IPS-20b (cell line): Measurements from ENCODE around the gene WARS2.

Source experiments
- H3K27ac ChIP-seq: one replicate; pipeline ENCODE4 v1.5.1; 2013; ENCODE audit warnings: low read length
- H3K27me3 ChIP-seq: 2 replicates; pipeline ENCODE4 v1.6.1; 2013; ENCODE audit warnings: mild to moderate bottlenecking, low read length, inconsistent platforms; ENCODE audit not compliant: insufficient read depth
- H3K36me3 ChIP-seq: 2 replicates; pipeline ENCODE4 v1.6.1; 2013; ENCODE audit warnings: low read depth, mild to moderate bottlenecking, inconsistent platforms, low read length, moderate library complexity; ENCODE audit not compliant: insufficient read depth
- H3K4me1 ChIP-seq: 2 replicates; pipeline ENCODE4 v1.6.1; 2013; ENCODE audit warnings: mild to moderate bottlenecking, control low read depth, inconsistent platforms, low read length, moderate library complexity; ENCODE audit not compliant: insufficient read depth
- H3K4me3 ChIP-seq: 2 replicates; pipeline ENCODE4 v1.5.1; 2013; ENCODE audit warnings: mild to moderate bottlenecking, low read length, inconsistent platforms
- H3K9ac ChIP-seq: 2 replicates; pipeline ENCODE4 v1.6.1; 2013; ENCODE audit warnings: low read depth, mild to moderate bottlenecking, inconsistent platforms, low read length, moderate library complexity
- H3K9me3 ChIP-seq: 2 replicates; pipeline ENCODE4 v1.6.1; 2013; ENCODE audit warnings: mild to moderate bottlenecking, low read depth, low read length, inconsistent platforms; ENCODE audit not compliant: insufficient read depth

The WARS2 gene

DNA sequence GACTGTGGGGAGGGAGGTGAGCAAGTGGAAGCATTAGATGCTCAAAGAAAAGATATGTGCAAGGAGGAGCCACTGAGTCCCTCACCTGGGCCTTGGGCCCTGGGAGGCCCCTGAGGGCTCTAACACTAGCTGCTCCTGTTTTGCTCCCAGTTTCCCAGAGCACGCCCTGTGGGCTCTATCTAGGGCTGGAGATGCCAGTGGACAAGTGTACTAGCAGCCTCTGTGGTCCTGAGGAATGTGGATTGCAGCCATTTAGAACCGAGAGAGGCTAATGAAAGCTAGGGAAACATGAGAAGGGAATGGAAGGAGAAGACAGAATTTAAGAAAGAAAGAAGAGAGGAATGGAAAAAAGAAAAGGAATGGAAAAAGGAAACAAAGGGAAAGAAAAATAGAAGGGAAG lies 142.3 kb downstream of the WARS2 start:
- peaks cover 98% of the 10 kb centered on the region; the same call in 1 of the 2 replicates for H3K27me3 ChIP-seq
- no peak overlapping the region for H3K27ac ChIP-seq
- no peaks in the 10 kb centered on the region for H3K9me3 ChIP-seq
- H3K4me1 ChIP-seq = no peaks in the 10 kb centered on the region
- no peak overlapping the region for H3K9ac ChIP-seq
- H3K4me3 ChIP-seq = no peak overlapping the region
- H3K36me3 ChIP-seq = no peaks in the 10 kb centered on the region

DNA sequence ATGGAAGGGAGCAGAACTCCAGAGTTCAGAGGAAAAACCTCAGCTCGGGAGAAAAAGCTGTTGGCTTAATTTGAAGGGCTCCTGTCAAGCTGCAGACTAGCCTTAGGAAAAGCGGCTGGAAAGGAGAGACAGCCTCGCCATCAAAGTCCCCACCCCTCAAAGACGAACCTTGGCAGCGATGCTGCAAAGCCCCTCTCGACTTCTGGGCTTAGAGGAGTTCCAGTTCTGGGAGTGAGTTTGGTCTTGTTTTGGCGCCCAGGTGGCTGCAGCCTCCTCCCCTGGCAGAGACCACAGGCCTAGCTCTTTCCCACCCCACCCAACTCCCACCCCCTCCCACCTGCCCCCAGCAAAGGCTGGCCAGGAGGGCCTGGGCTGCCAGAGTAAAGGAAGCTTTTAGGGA lies 143.2 kb downstream of the WARS2 start:
- no peak overlapping the region for H3K27ac ChIP-seq
- H3K36me3 ChIP-seq = no peaks in the 10 kb centered on the region
- no peaks in the 10 kb centered on the region for H3K9me3 ChIP-seq
- H3K4me1 ChIP-seq = no peaks in the 10 kb centered on the region
- no peak overlapping the region for H3K9ac ChIP-seq
- H3K27me3 ChIP-seq = peaks cover 98% of the 10 kb centered on the region; the same call in 1 of the 2 replicates
- H3K4me3 ChIP-seq = no peak overlapping the region

DNA sequence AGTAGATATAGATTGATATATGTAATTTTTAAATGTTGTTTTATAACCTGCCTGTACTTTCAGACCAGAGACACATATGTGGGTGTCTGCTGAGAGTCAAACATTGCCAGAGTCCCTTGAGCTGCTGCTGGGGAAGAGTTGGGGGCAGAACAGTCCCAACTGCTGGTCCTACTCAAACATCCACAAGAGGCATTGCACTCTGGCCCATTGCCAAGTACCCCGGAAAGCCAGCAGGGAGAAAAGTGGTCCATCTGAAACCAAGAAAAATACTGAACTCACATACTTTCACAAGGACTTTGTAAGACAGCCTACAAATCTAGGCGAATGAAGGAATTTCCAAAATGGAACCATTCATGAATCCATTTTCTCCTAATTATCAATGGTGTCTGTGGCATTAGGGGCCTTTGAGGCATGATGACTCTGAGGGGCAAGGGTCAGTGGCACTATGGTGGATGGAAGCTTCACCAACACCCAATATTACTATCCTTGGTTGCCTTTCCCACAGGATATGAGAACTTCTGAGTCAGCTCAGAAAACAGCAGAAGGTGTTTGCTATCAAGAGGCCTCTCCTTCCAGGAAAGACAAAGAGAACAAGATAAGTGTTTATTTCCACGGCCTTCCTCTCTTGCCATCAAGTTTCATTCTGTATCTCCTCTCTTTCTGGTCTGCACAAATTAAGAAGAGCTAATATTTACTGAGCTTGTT lies 145.0 kb downstream of the WARS2 start:
- no peaks in the 10 kb centered on the region for H3K9me3 ChIP-seq
- no peaks in the 10 kb centered on the region for H3K36me3 ChIP-seq
- no peak overlapping the region for H3K27ac ChIP-seq
- H3K4me3 ChIP-seq = no peak overlapping the region
- no peak overlapping the region for H3K9ac ChIP-seq
- H3K27me3 ChIP-seq = peaks cover 100% of the 10 kb centered on the region
- H3K4me1 ChIP-seq = peaks cover 2% of the 10 kb centered on the region; the same call in 1 of the 2 replicates

DNA sequence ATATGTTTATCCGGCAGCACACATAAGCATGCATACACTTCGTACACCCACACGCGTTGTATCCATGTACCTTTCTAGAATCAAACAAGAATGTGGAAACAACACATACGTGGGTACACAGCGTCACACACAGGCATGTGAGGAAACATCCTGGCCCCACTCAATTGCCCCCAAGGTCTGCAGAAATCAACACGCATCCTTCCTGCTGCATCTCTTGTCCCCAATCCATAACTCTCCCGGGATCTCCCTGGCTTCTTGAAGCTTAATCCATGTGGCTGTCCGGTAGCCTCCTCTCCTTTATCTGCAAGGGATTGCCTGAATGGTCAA lies 146.8 kb downstream of the WARS2 start:
- no peak overlapping the region for H3K4me3 ChIP-seq
- no peaks in the 10 kb centered on the region for H3K9me3 ChIP-seq
- no peak overlapping the region for H3K27ac ChIP-seq
- H3K4me1 ChIP-seq = peaks cover 17% of the 10 kb centered on the region; the same call in 1 of the 2 replicates
- peaks cover 100% of the 10 kb centered on the region for H3K27me3 ChIP-seq
- H3K36me3 ChIP-seq = no peaks in the 10 kb centered on the region
- H3K9ac ChIP-seq = no peak overlapping the region

DNA sequence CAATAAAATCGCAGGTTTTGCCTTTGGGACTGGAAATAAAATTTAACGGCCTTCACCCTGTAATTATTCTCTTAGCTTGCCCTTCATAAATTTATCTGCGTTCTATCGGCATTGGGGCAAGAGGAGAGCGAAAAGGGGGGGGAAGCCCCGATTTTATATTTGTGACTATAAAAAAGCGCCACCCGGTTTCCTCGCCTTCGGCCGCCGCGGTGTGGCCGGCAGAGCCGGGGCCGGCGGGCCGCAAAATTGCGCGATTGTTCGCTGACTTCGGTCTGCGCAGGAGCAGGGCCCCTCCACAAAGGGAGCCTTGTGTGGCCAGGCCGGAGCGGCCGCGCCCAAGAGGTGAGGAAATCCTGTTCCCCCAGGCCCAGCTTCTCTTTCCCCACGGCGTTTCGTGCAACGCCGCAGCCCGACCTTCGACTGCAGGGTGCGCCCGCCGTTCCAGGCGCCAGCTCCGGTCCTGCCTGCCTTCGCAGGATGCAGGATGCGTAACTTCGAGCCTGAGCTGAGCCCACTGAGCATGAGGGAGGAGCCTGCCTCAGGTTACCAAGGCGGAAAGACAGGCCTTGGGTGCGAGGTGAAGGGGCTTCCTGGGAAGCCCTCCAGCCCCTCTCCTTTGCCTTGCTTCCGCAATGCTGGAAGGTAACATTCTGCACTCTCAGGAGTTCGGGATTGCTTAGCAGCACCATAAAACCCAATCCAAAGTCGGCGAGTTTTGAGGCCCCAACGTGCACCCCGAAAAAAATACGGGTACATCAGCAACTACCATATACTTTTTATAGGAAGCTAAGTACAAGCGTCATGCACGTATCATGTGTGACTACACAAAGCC lies 147.4 kb downstream of the WARS2 start:
- no peaks in the 10 kb centered on the region for H3K36me3 ChIP-seq
- H3K27ac ChIP-seq = no peak overlapping the region
- peaks cover 20% of the 10 kb centered on the region; the same call in 1 of the 2 replicates for H3K4me1 ChIP-seq
- H3K9ac ChIP-seq = no peak overlapping the region
- no peak overlapping the region for H3K4me3 ChIP-seq
- H3K9me3 ChIP-seq = no peaks in the 10 kb centered on the region
- peaks cover 100% of the 10 kb centered on the region for H3K27me3 ChIP-seq

DNA sequence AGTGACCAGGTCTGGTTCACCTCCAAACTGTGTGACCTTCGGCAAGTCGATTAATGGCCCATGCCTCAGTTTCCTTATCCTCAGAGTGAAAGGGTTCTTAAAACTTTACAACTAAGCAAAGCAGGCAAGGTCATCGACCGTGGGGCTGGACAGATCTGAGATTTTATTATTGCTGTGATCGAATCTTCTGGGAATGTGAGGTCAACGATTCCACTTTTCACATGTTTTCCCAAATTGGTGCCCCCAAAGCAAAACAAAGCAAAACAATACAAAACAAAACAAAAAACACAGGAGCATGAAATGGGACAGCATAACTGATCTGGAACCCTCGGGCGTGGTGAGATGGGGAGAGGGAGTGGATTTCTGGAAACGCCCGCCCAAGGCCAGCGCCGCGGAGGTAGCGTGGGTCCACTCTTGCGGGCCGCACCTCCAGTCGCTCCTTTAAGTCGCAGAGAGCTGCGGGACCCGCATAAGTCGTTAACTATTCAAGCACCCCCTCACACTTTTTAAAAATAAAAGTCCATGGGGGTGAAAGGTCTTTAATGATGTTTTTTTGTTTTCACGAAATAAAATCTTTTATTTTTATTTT lies 148.1 kb downstream of the WARS2 start:
- no peak overlapping the region for H3K9ac ChIP-seq
- H3K36me3 ChIP-seq = no peaks in the 10 kb centered on the region
- peaks cover 100% of the 10 kb centered on the region for H3K27me3 ChIP-seq
- H3K4me1 ChIP-seq = peaks cover 20% of the 10 kb centered on the region; the same call in 1 of the 2 replicates
- H3K9me3 ChIP-seq = no peaks in the 10 kb centered on the region
- H3K27ac ChIP-seq = no peak overlapping the region
- H3K4me3 ChIP-seq = no peak overlapping the region

DNA sequence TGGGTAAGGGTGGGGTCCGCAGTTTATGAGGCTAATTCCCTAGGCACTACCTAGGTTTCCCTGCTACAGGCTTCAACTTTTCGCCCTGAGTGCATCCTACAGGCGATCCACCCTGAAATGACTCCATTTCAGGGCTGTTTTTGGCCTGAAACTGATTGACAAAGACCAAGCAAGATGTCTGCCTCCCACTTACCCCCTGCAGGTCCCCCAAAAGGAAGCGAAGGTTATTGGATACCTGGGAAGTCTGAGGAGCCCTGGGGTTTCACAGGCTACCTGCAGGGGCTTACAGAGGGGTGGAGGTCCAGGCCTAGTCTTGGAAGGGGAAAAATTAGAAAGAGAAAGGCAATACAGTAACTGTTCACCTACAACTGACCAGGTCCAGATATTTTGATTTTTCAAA lies 149.0 kb downstream of the WARS2 start:
- Histone ChIP-seq H3K4me3 (no peak overlapping the region), H3K27ac (no peak overlapping the region), H3K27me3 (peaks cover 100% of the 10 kb centered on the region), H3K9ac (no peak overlapping the region), H3K4me1 (peaks cover 20% of the 10 kb centered on the region; the same call in 1 of the 2 replicates), H3K9me3 (no peaks in the 10 kb centered on the region), H3K36me3 (no peaks in the 10 kb centered on the region)

DNA sequence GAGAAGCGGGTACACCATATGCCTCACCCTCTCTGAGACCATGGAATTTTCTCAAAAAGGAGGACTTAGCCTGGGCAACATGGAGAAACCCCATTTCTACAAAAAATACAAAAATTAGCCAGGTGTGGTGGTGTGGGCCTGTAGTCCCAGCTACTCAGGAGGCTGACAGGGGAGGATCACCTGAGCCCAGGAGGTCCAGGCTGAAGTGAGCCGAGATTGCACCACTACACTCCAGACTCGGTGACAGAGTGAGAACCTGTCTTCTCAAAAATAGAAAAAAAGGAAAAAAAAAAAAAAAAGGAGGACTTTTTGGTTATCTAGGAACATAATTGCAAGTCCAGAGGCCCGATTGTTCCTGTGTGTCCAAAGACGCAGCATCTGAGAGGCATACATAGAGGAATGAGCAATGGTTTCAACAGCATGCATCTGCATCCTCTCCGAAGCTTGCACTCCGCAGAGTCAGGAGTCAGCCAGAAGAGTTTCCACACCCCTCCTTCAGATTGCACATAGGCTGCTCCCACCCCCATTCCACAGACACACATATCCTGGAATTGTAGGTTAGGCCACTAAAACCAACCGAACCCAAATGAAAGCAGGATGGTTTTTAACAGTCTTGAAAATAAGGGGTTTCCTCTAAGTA lies 149.8 kb downstream of the WARS2 start:
- Histone ChIP-seq H3K4me3 (peak overlapping the region; percentile 59; the same call in 1 of the 2 replicates), H3K9me3 (no peaks in the 10 kb centered on the region), H3K4me1 (peaks cover 26% of the 10 kb centered on the region), H3K9ac (no peak overlapping the region; the same call in 1 of the 2 replicates), H3K36me3 (no peaks in the 10 kb centered on the region), H3K27me3 (peaks cover 100% of the 10 kb centered on the region), H3K27ac (no peak overlapping the region)

DNA sequence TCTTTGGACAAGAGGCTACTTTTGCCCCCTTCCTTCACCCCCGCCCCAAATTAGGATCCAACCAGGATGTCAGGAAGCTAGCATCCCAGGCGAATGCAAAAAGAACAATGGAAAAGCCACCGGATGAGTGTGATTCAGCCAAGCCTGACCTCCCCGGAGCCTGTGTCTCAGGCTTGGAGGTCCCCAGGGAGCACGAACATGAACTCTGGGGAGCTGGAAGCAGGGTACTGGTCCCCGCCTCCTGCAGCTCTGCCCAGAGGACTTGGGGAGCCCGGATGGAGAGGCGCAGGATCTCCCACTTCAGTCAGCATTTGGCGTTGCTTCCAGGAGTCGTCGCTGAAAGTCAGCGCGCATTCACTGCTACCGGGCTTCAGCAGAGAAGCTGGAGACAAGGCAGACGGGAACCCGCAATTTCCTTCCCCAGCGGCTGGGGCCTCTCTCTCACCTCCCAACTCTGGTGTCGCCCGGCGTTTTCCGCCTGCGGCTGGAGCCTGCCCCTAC lies 150.5 kb downstream of the WARS2 start:
- Histone ChIP-seq H3K36me3 (no peaks in the 10 kb centered on the region), H3K4me1 (peaks cover 30% of the 10 kb centered on the region), H3K9ac (peak overlapping the region; percentile 25; the same call in 1 of the 2 replicates), H3K27ac (no peak overlapping the region), H3K27me3 (peaks cover 100% of the 10 kb centered on the region), H3K4me3 (peak overlapping the region; percentile 59; the same call in 1 of the 2 replicates), H3K9me3 (no peaks in the 10 kb centered on the region)

DNA sequence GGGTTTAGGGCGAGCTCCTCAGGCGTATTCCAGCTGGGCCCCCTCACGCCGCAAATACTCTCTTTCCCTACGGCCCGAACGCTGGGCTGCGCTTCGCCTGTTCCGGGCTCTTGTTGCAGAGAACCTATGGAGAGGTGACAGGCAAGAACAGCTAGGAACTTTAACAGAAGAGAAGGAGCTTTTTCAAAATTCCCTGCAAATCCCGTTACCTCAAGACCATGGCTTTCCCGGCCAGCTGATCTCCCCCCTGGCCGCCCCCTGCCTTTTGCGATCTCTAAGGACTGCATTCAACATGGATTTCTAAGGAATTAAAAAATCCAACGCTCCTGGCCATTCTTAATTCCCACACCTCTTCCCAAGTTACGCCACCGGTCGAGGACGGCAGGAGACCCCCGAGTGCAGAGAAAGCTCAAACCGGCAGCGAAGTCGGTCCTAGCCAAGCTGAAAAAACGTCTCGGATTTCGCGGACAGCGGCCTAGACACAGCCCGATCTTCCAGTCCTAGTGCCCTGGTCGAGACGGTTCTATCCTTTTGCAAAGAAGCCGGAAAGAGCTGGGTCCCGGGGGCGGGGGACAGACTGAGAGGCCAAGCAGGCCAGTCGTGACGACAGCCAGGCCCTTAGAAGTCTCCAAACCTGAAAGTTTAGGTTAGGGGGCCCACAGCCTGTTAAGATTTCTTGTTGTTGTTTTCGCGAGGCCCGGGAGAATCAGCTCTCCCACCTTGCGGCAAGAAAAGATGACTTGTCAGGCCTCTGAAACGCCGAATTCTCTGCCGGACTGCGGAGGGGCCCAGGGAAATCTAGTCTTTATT lies 151.2 kb downstream of the WARS2 start:
- H3K9me3 ChIP-seq = no peaks in the 10 kb centered on the region; the same call in 1 of the 2 replicates
- H3K36me3 ChIP-seq = no peaks in the 10 kb centered on the region
- H3K9ac ChIP-seq = peak overlapping the region; percentile 25; the same call in 1 of the 2 replicates
- peak overlapping the region; percentile 59 for H3K4me3 ChIP-seq
- H3K27ac ChIP-seq = no peak overlapping the region
- peaks cover 100% of the 10 kb centered on the region for H3K27me3 ChIP-seq
- peaks cover 30% of the 10 kb centered on the region for H3K4me1 ChIP-seq
